H1 (cell line): ENCODE measurements around the gene LENG9. TPM values are rescaled to one million over a fixed set of nuclear protein-coding genes. Genes with fewer than 3 reads are reported as not detected.

Experiments used
- CTCF ChIA-PET: fragments of 300-600 bp; sonication (Branson Sonifier 250); formaldehyde crosslinking; loops from one replicate; lab custom pipeline; 2021; ENCODE audit not compliant: partially characterized antibody; lab: Charles Lee
- POLR2A ChIA-PET: fragments of 300-600 bp; sonication (Branson Sonifier 250); formaldehyde crosslinking; loops from one replicate; lab custom pipeline; 2021; ENCODE audit warnings: inconsistent platforms; ENCODE audit not compliant: partially characterized antibody; lab: Charles Lee
- DNase-seq, 2 experiments: peaks; one replicate each; pipeline versions ENCODE4 v3.0.0 to v3.0.0-alpha.2; 2010 to 2022; ENCODE audit warnings: low spot score in 2 of 2, low read depth in 1 of 2, mixed read lengths in 1 of 2
- FAIRE-seq: peaks from 2 replicates; lab custom pipeline; 2011; peaks lifted over from hg19 to GRCh38; lab: Jason Lieb, UNC
- H2AFZ ChIP-seq: 2 replicates; pipeline ENCODE4 v1.8.1; 2012; ENCODE audit warnings: low read length, inconsistent platforms
- H2AK5ac ChIP-seq: 2 replicates; pipeline ENCODE4 v1.6.1; 2013; ENCODE audit warnings: low read depth, low read length
- H2BK120ac ChIP-seq: replicated peaks from 2 replicates; pipeline ENCODE3; 2013; ENCODE audit warnings: low read depth, low read length, inconsistent platforms
- H2BK12ac ChIP-seq: 2 replicates; pipeline ENCODE4 v1.6.1; 2013; ENCODE audit warnings: low read depth, low read length
- H2BK15ac ChIP-seq: 2 replicates; pipeline ENCODE4 v1.6.1; 2013; ENCODE audit warnings: low read length
- H2BK20ac ChIP-seq: 2 replicates; pipeline ENCODE4 v1.6.1; 2013; ENCODE audit warnings: low read length
- H2BK5ac ChIP-seq: 2 replicates; pipeline ENCODE4 v1.6.1; 2013; ENCODE audit warnings: low read depth, low read length
- H3K14ac ChIP-seq: 2 replicates; pipeline ENCODE4 v1.6.1; 2013; ENCODE audit warnings: inconsistent platforms; ENCODE audit not compliant: insufficient read length
- H3K18ac ChIP-seq: 2 replicates; pipeline ENCODE4 v1.6.1; 2013; ENCODE audit warnings: low read length; ENCODE audit errors: extremely low read depth
- H3K23ac ChIP-seq: 2 replicates; pipeline ENCODE4 v1.6.1; 2013; ENCODE audit warnings: inconsistent platforms; ENCODE audit not compliant: insufficient read length
- H3K23me2 ChIP-seq: 2 replicates; pipeline ENCODE4 v1.6.1; 2013; ENCODE audit warnings: low read depth, low read length
- H3K27ac ChIP-seq: 2 replicates; pipeline ENCODE4 v1.6.1; 2011; ENCODE audit warnings: low read depth, low read length, inconsistent platforms
- H3K27me3 ChIP-seq, 4 experiments: replicated peaks in 1 of 4; 1 replicate in 1 of 4; 2 replicates in 3 of 4; pipeline versions ENCODE4 v1.6.1 to v1.8.1; 2011 to 2013; ENCODE audit warnings: low read length in 3 of 4, mild to moderate bottlenecking in 3 of 4, inconsistent platforms in 2 of 4, mixed read lengths in 2 of 4, moderate library complexity in 1 of 4; ENCODE audit not compliant: control insufficient read depth in 3 of 4, insufficient read depth in 3 of 4; ENCODE audit errors: extremely low read depth in 1 of 4
- H3K36me3 ChIP-seq, 4 experiments: 2 replicates each; pipeline versions ENCODE4 v1.6.1 to v1.8.1; 2011 to 2013; ENCODE audit warnings: mild to moderate bottlenecking in 4 of 4, low read length in 3 of 4, moderate library complexity in 2 of 4, control low read depth in 1 of 4, inconsistent platforms in 1 of 4; ENCODE audit not compliant: insufficient read depth in 4 of 4, control insufficient read depth in 2 of 4
- H3K4ac ChIP-seq: replicated peaks from 2 replicates; pipeline ENCODE3; 2013; ENCODE audit warnings: low read length, low read depth, mixed read lengths, inconsistent platforms; ENCODE audit not compliant: insufficient read length
- H3K4me1 ChIP-seq, 4 experiments: replicated peaks in 1 of 4; 1 replicate in 1 of 4; 2 replicates in 3 of 4; pipeline versions ENCODE4 v1.6.1 to v1.8.1; 2011 to 2013; ENCODE audit warnings: low read length in 3 of 4, inconsistent platforms in 2 of 4, mixed read lengths in 1 of 4; ENCODE audit not compliant: insufficient read depth in 4 of 4, control insufficient read depth in 3 of 4
- H3K4me2 ChIP-seq, 2 experiments: 2 replicates each; pipeline versions ENCODE4 v1.6.1 to v1.8.1; 2011 to 2013; ENCODE audit warnings: low read depth in 2 of 2, low read length in 2 of 2, control low read depth in 1 of 2, inconsistent platforms in 1 of 2, mild to moderate bottlenecking in 1 of 2; ENCODE audit not compliant: insufficient read depth in 1 of 2
- H3K4me3 ChIP-seq, 4 experiments: fragments of 200-600, 300-600 bp in 1 of 4; sonication (generic), shearing (Covaris generic), sonication (Bioruptor Twin) in 1 of 4; 2 replicates each; pipeline versions ENCODE4 v1.5.1 to v1.8.1; 2011 to 2016; ENCODE audit warnings: low read length in 4 of 4, low read depth in 3 of 4, control low read depth in 2 of 4, inconsistent platforms in 2 of 4, mild to moderate bottlenecking in 2 of 4, mixed read lengths in 1 of 4, moderate library complexity in 1 of 4; ENCODE audit not compliant: insufficient read depth in 2 of 4; ENCODE audit errors: extremely low read depth in 1 of 4
- H3K56ac ChIP-seq: replicated peaks from 2 replicates; pipeline ENCODE3; 2013; ENCODE audit warnings: low read depth, mild to moderate bottlenecking, mixed read lengths, low read length, inconsistent platforms; ENCODE audit not compliant: insufficient read length
- H3K79me1 ChIP-seq: 2 replicates; pipeline ENCODE4 v1.6.1; 2013; ENCODE audit warnings: low read depth, low read length, control low read depth
- H3K79me2 ChIP-seq, 2 experiments: 2 replicates each; pipeline versions ENCODE4 v1.6.1 to v1.8.1; 2012 to 2013; ENCODE audit warnings: low read length in 2 of 2, mild to moderate bottlenecking in 2 of 2, inconsistent platforms in 1 of 2; ENCODE audit not compliant: insufficient read depth in 2 of 2, control insufficient read depth in 1 of 2
- H3K9ac ChIP-seq, 4 experiments: replicated peaks in 1 of 4; 1 replicate in 1 of 4; 2 replicates in 3 of 4; pipeline versions ENCODE4 v1.6.1 to v1.8.1; 2011 to 2013; ENCODE audit warnings: low read depth in 3 of 4, low read length in 3 of 4, control low read depth in 2 of 4, mild to moderate bottlenecking in 2 of 4, moderate library complexity in 2 of 4, inconsistent platforms in 1 of 4; ENCODE audit errors: extremely low read depth in 1 of 4
- H3K9me3 ChIP-seq, 2 experiments: 2 replicates each; pipeline versions ENCODE4 v1.6.1 to v1.8.1; 2012 to 2013; ENCODE audit warnings: mild to moderate bottlenecking in 2 of 2, moderate library complexity in 2 of 2, control low read depth in 1 of 2, inconsistent platforms in 1 of 2, low read depth in 1 of 2, low read length in 1 of 2, mixed read lengths in 1 of 2; ENCODE audit not compliant: insufficient read depth in 2 of 2
- H4K20me1 ChIP-seq, 2 experiments: replicated peaks in 1 of 2; 2 replicates each; pipeline versions ENCODE3 to v1.8.1; 2011 to 2013; ENCODE audit warnings: inconsistent platforms in 2 of 2, low read length in 2 of 2, mild to moderate bottlenecking in 1 of 2; ENCODE audit not compliant: insufficient read depth in 2 of 2, control insufficient read depth in 1 of 2
- H4K5ac ChIP-seq: 2 replicates; pipeline ENCODE4 v1.6.1; 2013; ENCODE audit warnings: low read length, low read depth, mixed read lengths, inconsistent platforms; ENCODE audit not compliant: insufficient read length
- H4K8ac ChIP-seq: 2 replicates; pipeline ENCODE4 v1.8.0; 2013; ENCODE audit warnings: mild to moderate bottlenecking, moderate library complexity, low read length, inconsistent platforms; ENCODE audit not compliant: insufficient read depth; ENCODE audit errors: extremely low read depth
- H4K91ac ChIP-seq: replicated peaks from 2 replicates; pipeline ENCODE3; 2013; ENCODE audit warnings: low read length, mixed read lengths, inconsistent platforms; ENCODE audit not compliant: insufficient read length
- BACH1 ChIP-seq: IDR thresholded peaks from 2 replicates; pipeline ENCODE4 v1.6.1; 2012; ENCODE audit warnings: low read length, improper control_type of control experiment
- CHD2 ChIP-seq: IDR thresholded peaks from 2 replicates; pipeline ENCODE4 v1.6.1; 2012; ENCODE audit warnings: low read length, improper control_type of control experiment
- GTF2F1 ChIP-seq: IDR thresholded peaks from 2 replicates; pipeline ENCODE4 v1.6.1; 2012; ENCODE audit warnings: low read depth, low read length, improper control_type of control experiment, borderline replicate concordance
- HDAC2 ChIP-seq, 2 experiments: fragments of 300-600 bp in 1 of 2; sonication (generic) in 1 of 2; IDR thresholded peaks; 2 replicates each; pipeline ENCODE4 v1.6.1; 2011 to 2012; ENCODE audit warnings: low read depth in 2 of 2, low read length in 2 of 2, mild to moderate bottlenecking in 2 of 2, moderate library complexity in 2 of 2, borderline replicate concordance in 1 of 2, inconsistent platforms in 1 of 2
- RAD21 ChIP-seq, 2 experiments: IDR thresholded peaks in 1 of 2; conservative IDR thresholded peaks in 1 of 2; 2 replicates each; pipeline ENCODE4 v1.6.1; 2011; ENCODE audit warnings: low read depth in 2 of 2, low read length in 2 of 2, improper control_type of control experiment in 1 of 2, inconsistent platforms in 1 of 2, mild to moderate bottlenecking in 1 of 2, moderate library complexity in 1 of 2
- RFX5 ChIP-seq: IDR thresholded peaks from 2 replicates; pipeline ENCODE4 v1.6.1; 2011; ENCODE audit warnings: low read depth, low read length, improper control_type of control experiment, borderline replicate concordance
- SIN3A ChIP-seq, 2 experiments: IDR thresholded peaks in 1 of 2; conservative IDR thresholded peaks in 1 of 2; 2 replicates each; pipeline ENCODE4 v1.6.1; 2011 to 2012; ENCODE audit warnings: low read length in 2 of 2, improper control_type of control experiment in 1 of 2, low read depth in 1 of 2, mild to moderate bottlenecking in 1 of 2
- SIRT6 ChIP-seq: IDR thresholded peaks from one replicate; pipeline ENCODE4 v1.7.1; 2012; ENCODE audit warnings: low read length, inconsistent platforms
- TEAD4 ChIP-seq: IDR thresholded peaks from 2 replicates; pipeline ENCODE4 v1.6.1; 2012; ENCODE audit warnings: low read depth, low read length, inconsistent platforms, mixed read lengths
- ZNF274 ChIP-seq: IDR thresholded peaks from 2 replicates; pipeline ENCODE4 v1.7.0; 2012; ENCODE audit warnings: low read length, borderline replicate concordance; ENCODE audit errors: extremely low read depth
- WGBS, 2 experiments: shearing (Covaris generic) in 1 of 2; methylation state at CpG; one replicate each; pipeline versions ENCODE4 v1.1.6 to v1.1.7; 2013 to 2015; ENCODE audit warnings: low lambda C conversion rate in 2 of 2, mixed read lengths in 2 of 2, inconsistent platforms in 1 of 2, low coverage in 1 of 2, missing lambda C conversion rate in 1 of 2; ENCODE audit not compliant: insufficient replicate concordance in 2 of 2, insufficient coverage in 1 of 2, insufficient read length in 1 of 2; ENCODE audit errors: extremely low coverage in 1 of 2, missing lambda C conversion rate in 1 of 2; 5-methylcytosine and 5-hydroxymethylcytosine counted together
- polyA plus RNA-seq, 7 experiments: library from polyadenylated mRNA; depleted of rRNA in 3 of 7; stranded (reverse) in 5 of 7; unstranded in 2 of 7; fragments of >200 nt in 5 of 7; fragments of 200-250 nt in 2 of 7; gene quantifications; 1 replicate in 5 of 7; 2 replicates in 1 of 7; 4 replicates in 1 of 7; pipeline versions ENCODE4 v1.2.1 to v1.2.3, GENCODE V29; 2011 to 2013; ENCODE audit warnings: missing spikeins in 2 of 7, mixed read lengths in 2 of 7
- total RNA-seq: library from RNA; stranded (reverse); fragmentation: NEBNext Ultra II Directional; extraction: Animal tissue kit (Norgen Biotek cat#: 25700); gene quantifications from 2 replicates; pipeline ENCODE4 v1.2.1, GENCODE V29; 2021
- TF ChIP-seq, protein P1 (sequence below): IDR thresholded peaks from 2 replicates; pipeline ENCODE4 v1.6.1; 2011; ENCODE audit warnings: low read length, improper control_type of control experiment

LENG9 gene
- total and polyA plus RNA-seq, 2 of the 8 experiments (the other 6 are each of a cell fraction or from before 2014, with no cell fraction given) = 1.6 to 3.9 TPM

DNA sequence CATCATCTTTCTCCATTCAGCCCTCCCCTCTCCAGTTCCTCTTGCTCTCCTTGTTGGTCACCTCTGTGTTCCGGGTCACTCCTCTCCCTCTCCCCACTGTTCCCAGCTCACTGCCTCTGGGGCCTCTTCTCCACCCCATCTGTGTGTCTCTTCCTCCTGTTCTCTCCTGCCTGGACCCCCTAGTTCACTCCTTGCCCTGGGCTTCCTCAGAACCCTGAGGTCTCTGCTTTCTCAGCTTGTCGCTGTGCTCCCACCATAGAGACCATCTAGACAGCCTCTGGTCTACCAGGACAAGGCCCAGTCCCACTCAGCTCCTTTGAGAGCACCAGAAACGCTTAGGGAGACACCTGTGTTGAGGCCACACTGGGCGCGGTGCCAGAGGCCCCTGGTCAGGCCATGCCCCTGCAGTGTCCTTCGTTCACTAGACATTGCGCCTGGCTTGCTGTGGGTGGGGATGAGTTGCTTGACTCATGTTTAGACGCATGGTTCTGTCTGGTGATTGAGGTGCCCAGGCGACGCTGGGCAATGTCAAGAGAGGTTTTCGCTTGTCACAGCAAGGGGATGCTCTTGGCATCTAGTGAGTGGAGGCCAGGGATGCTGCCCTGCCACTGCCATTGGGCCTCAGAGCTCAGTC is 4.8 kb downstream of the LENG9 start:
- Histone ChIP-seq H3K27ac (no peak overlapping the region), H3K27me3 (no peaks in the 10 kb centered on the region), H3K23me2 (peaks cover 4% of the 10 kb centered on the region; the same call in 1 of the 2 replicates), H3K4ac (no peak overlapping the region), H3K79me2 (peaks cover 0 to 5% of the 10 kb centered on the region in 2 experiments; a peak in 1 of 4 replicates), H2AFZ (no peak overlapping the region), H2BK15ac (no peak overlapping the region), H2BK20ac (no peak overlapping the region), H4K91ac (no peak overlapping the region), H3K18ac (no peak overlapping the region), H3K23ac (no peak overlapping the region), H2BK12ac (no peak overlapping the region), H2BK5ac (no peak overlapping the region), H3K4me1 (peaks cover 0 to 8% (median 5%) of the 10 kb centered on the region in 4 experiments; a peak in 5 of 7 replicates), H2BK120ac (no peak overlapping the region), H3K79me1 (peaks cover 18% of the 10 kb centered on the region), H4K20me1 (peaks cover 10 to 46% of the 10 kb centered on the region in 2 experiments), H3K4me3 (no peak overlapping the region), H4K5ac (no peak overlapping the region), H2AK5ac (no peak overlapping the region), H3K9ac (no peak overlapping the region), H3K36me3 (peaks cover 35 to 63% (median 55%) of the 10 kb centered on the region in 4 experiments), H3K9me3 (no peaks in the 10 kb centered on the region), H3K4me2 (no peak overlapping the region), H4K8ac (no peak overlapping the region), H3K56ac (no peak overlapping the region), H3K14ac (no peak overlapping the region)
- no peak for FAIRE-seq
- DNase-seq = no peak
- WGBS, 2 experiments = 98% methylated on average over 10 of the region's 11 CpGs; no CpG with 5 or more reads in 1 of the 2 experiments
- CTCF ChIA-PET = interaction anchor here (0.5 to 0.7 kb wide), 2 partner anchors 20 to 1168 kb away, joined by 3 to 5 read pairs; no protein-coding TSS in a partner anchor
- POLR2A ChIA-PET = interaction anchor here (1.0 to 6.7 kb wide), 8 partner anchors 8 to 622 kb away, joined by 3 to 129 read pairs (median 4); partner anchors contain the start of genes CDC42EP5 and LENG8
- TF ChIP-seq RFX5 (no peak), RAD21 (IDR thresholded peaks at IDR 0.05 in 1 of 2, conservative IDR thresholded peaks at IDR 0.05 in 1 of 2; ENCODE audit: low read depth in 2 of 2, low read length in 2 of 2) (no peak), SIRT6 (no peak), GTF2F1 (no peak), TEAD4 (no peak), BACH1 (no peak), CHD2 (no peak), ZNF274 (no peak), HDAC2 (IDR thresholded peaks at IDR 0.05; ENCODE audit: borderline replicate concordance in 1 of 2, low read depth in 2 of 2, low read length in 2 of 2) (no peak), SIN3A (conservative IDR thresholded peaks at IDR 0.05 in 1 of 2, IDR thresholded peaks at IDR 0.05 in 1 of 2; ENCODE audit: low read depth in 1 of 2, low read length in 2 of 2) (no peak)
- TF ChIP-seq, protein P1, sequence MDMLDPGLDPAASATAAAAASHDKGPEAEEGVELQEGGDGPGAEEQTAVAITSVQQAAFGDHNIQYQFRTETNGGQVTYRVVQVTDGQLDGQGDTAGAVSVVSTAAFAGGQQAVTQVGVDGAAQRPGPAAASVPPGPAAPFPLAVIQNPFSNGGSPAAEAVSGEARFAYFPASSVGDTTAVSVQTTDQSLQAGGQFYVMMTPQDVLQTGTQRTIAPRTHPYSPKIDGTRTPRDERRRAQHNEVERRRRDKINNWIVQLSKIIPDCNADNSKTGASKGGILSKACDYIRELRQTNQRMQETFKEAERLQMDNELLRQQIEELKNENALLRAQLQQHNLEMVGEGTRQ = no peak
